GM18511 (cell line): ENCODE results near the gene TRIO.

Source experiments
- ATAC-seq: cut with Tn5 transposase; IDR thresholded peaks from one replicate; pipeline ENCODE4 v1.9.1; 2021; ENCODE audit warnings: mild to moderate bottlenecking, moderate library complexity; ENCODE audit not compliant: unreplicated experiment

The TRIO gene

GRCh38 chr5:14443671-14444093 is 300.5 kb downstream of the TRIO start:
- no peak for ATAC-seq

- ATAC-seq = no peak
Observed at GRCh38 chr5:14444161-14444560, 301.0 kb downstream of the TRIO start.

GRCh38 chr5:14445013-14445412 is 301.9 kb downstream of the TRIO start:
- no peak for ATAC-seq

GRCh38 chr5:14445576-14446290 is 302.6 kb downstream of the TRIO start:
- ATAC-seq = no peak

- peak; percentile 68 for ATAC-seq
Observed at GRCh38 chr5:14447958-14448911, 305.1 kb downstream of the TRIO start.

- no peak for ATAC-seq
Observed at GRCh38 chr5:14449052-14449661, 306.0 kb downstream of the TRIO start.

- no peak for ATAC-seq
Observed at GRCh38 chr5:14450018-14450524, 306.9 kb downstream of the TRIO start.

GRCh38 chr5:14450742-14451141 is 307.6 kb downstream of the TRIO start:
- ATAC-seq = no peak

GRCh38 chr5:14451871-14452270 is 308.7 kb downstream of the TRIO start:
- no peak for ATAC-seq

- no peak for ATAC-seq
Observed at GRCh38 chr5:14452685-14453454, 309.7 kb downstream of the TRIO start.

GRCh38 chr5:14453481-14453880 is 310.3 kb downstream of the TRIO start:
- no peak for ATAC-seq

GRCh38 chr5:14455814-14456321 is 312.7 kb downstream of the TRIO start:
- no peak for ATAC-seq

GRCh38 chr5:14457476-14457875 is 314.3 kb downstream of the TRIO start:
- no peak for ATAC-seq

- ATAC-seq = no peak
Observed at GRCh38 chr5:14458414-14458813, 315.3 kb downstream of the TRIO start.

- ATAC-seq = no peak
Observed at GRCh38 chr5:14460844-14461398, 317.8 kb downstream of the TRIO start.

GRCh38 chr5:14462681-14463080 is 319.5 kb downstream of the TRIO start:
- no peak for ATAC-seq

- ATAC-seq = no peak
Observed at GRCh38 chr5:14463629-14464028, 320.5 kb downstream of the TRIO start.

- ATAC-seq = no peak
Observed at GRCh38 chr5:14464096-14464495, 321.0 kb downstream of the TRIO start.

GRCh38 chr5:14464671-14465070 is 321.5 kb downstream of the TRIO start:
- ATAC-seq = no peak

GRCh38 chr5:14465116-14465515 is 322.0 kb downstream of the TRIO start:
- no peak for ATAC-seq
